H1 (cell line): ENCODE measurements around the gene NOS3. TPM values are rescaled to one million over a fixed set of nuclear protein-coding genes. Genes with fewer than 3 reads are reported as not detected.

Experiments
- BACH1 ChIP-seq: IDR thresholded peaks from 2 replicates; pipeline ENCODE4 v1.6.1; 2012; ENCODE audit warnings: low read length, improper control_type of control experiment
- BCL11A ChIP-seq, 2 experiments: IDR thresholded peaks; one replicate each; pipeline ENCODE4 v1.6.1; 2011; ENCODE audit warnings: low read depth in 2 of 2, low read length in 2 of 2, mild to moderate bottlenecking in 2 of 2
- CEBPB ChIP-seq: IDR thresholded peaks from 2 replicates; pipeline ENCODE4 v1.6.1; 2012; ENCODE audit warnings: low read depth, low read length
- GABPA ChIP-seq: IDR thresholded peaks from 2 replicates; pipeline ENCODE4 v1.6.1; 2011; ENCODE audit warnings: mild to moderate bottlenecking, low read length, moderate library complexity, borderline replicate concordance; ENCODE audit not compliant: insufficient read depth
- NANOG ChIP-seq: IDR thresholded peaks from 2 replicates; pipeline ENCODE4 v1.6.1; 2011; ENCODE audit warnings: low read length, low read depth, mild to moderate bottlenecking, inconsistent platforms; ENCODE audit not compliant: insufficient read depth, poor library complexity, severe bottlenecking
- SAP30 ChIP-seq: fragments of 300-600 bp; sonication (generic); IDR thresholded peaks from 2 replicates; pipeline ENCODE4 v1.7.1; 2012; ENCODE audit warnings: low read length, moderate library complexity, mild to moderate bottlenecking, inconsistent platforms; ENCODE audit not compliant: insufficient read depth, insufficient replicate concordance
- TEAD4 ChIP-seq: IDR thresholded peaks from 2 replicates; pipeline ENCODE4 v1.6.1; 2012; ENCODE audit warnings: low read depth, low read length, inconsistent platforms, mixed read lengths
- polyA plus RNA-seq, 7 experiments: library from polyadenylated mRNA; depleted of rRNA in 3 of 7; stranded (reverse) in 5 of 7; unstranded in 2 of 7; fragments of >200 nt in 5 of 7; fragments of 200-250 nt in 2 of 7; gene quantifications; 1 replicate in 5 of 7; 2 replicates in 1 of 7; 4 replicates in 1 of 7; pipeline versions ENCODE4 v1.2.1 to v1.2.3, GENCODE V29; 2011 to 2013; ENCODE audit warnings: missing spikeins in 2 of 7, mixed read lengths in 2 of 7
- total RNA-seq: library from RNA; stranded (reverse); fragmentation: NEBNext Ultra II Directional; extraction: Animal tissue kit (Norgen Biotek cat#: 25700); gene quantifications from 2 replicates; pipeline ENCODE4 v1.2.1, GENCODE V29; 2021

The NOS3 gene
- total and polyA plus RNA-seq, 2 of the 8 experiments (the other 6 are each of a cell fraction or from before 2014, with no cell fraction given) = 4.4 to 16.2 TPM

- TF ChIP-seq BCL11A (IDR thresholded peaks at IDR 0.05; ENCODE audit: low read depth in 2 of 2, low read length in 2 of 2) = no peak
- TF ChIP-seq CEBPB = no peak
- no peak for TF ChIP-seq GABPA
- no peak for TF ChIP-seq TEAD4
- no peak for TF ChIP-seq NANOG
- TF ChIP-seq SAP30 = no peak
- TF ChIP-seq BACH1 = no peak
Measured at GRCh38 chr7:150997075-150997511, 6.3 kb downstream of the NOS3 start (continued).
